DND-41 (cell line): ENCODE measurements around the gene VIL1.

Source experiments
- ATAC-seq: fragments of 200-7000 bp; cut with Tn5 transposase; 3 replicates; pipeline ENCODE4 v1.9.1; 2021; ENCODE audit warnings: low read depth; ENCODE audit not compliant: insufficient read depth
- DNase-seq: peaks from one replicate; pipeline ENCODE4 v3.0.0-alpha.2; 2020
- H2AFZ ChIP-seq: 2 replicates; pipeline ENCODE4 v1.6.0; 2012; ENCODE audit warnings: low read depth, low read length
- H3K27ac ChIP-seq: 2 replicates; pipeline ENCODE4 v1.5.1; 2012; ENCODE audit warnings: low read length, inconsistent platforms
- H3K27me3 ChIP-seq: fragments of 200-600 bp; sonication (generic); 2 replicates; pipeline ENCODE4 v1.6.0; 2012; ENCODE audit warnings: low read length, mild to moderate bottlenecking, inconsistent platforms; ENCODE audit not compliant: insufficient read depth, poor library complexity
- H3K36me3 ChIP-seq: 2 replicates; pipeline ENCODE4 v1.5.1; 2012; ENCODE audit warnings: low read length, inconsistent platforms; ENCODE audit not compliant: insufficient read depth
- H3K4me1 ChIP-seq: 2 replicates; pipeline ENCODE4 v1.5.1; 2012; ENCODE audit warnings: mild to moderate bottlenecking, low read length; ENCODE audit not compliant: insufficient read depth
- H3K4me2 ChIP-seq: 2 replicates; pipeline ENCODE4 v1.6.0; 2012; ENCODE audit warnings: mild to moderate bottlenecking, moderate library complexity, low read length, inconsistent platforms; ENCODE audit not compliant: insufficient read depth
- H3K4me3 ChIP-seq, 2 experiments: fragments of 200-600 bp in 1 of 2; shearing (Covaris generic) in 1 of 2; 2 replicates each; pipeline ENCODE4 v1.5.1; 2012 to 2016; ENCODE audit warnings: inconsistent platforms in 2 of 2, low read length in 2 of 2, mild to moderate bottlenecking in 2 of 2, low read depth in 1 of 2, moderate library complexity in 1 of 2
- H3K79me2 ChIP-seq: 2 replicates; pipeline ENCODE4 v1.6.0; 2012; ENCODE audit warnings: low read length, inconsistent platforms; ENCODE audit not compliant: insufficient read depth
- H3K9ac ChIP-seq: 2 replicates; pipeline ENCODE4 v1.6.0; 2012; ENCODE audit warnings: low read depth, mild to moderate bottlenecking, inconsistent platforms, low read length, moderate library complexity
- H3K9me3 ChIP-seq: 2 replicates; pipeline ENCODE4 v1.5.1; 2012; ENCODE audit warnings: low read length, moderate library complexity, mild to moderate bottlenecking, inconsistent platforms; ENCODE audit not compliant: insufficient read depth, severe bottlenecking
- H4K20me1 ChIP-seq: 2 replicates; pipeline ENCODE4 v1.6.0; 2012; ENCODE audit warnings: low read length; ENCODE audit not compliant: insufficient read depth
- EZH2 ChIP-seq: IDR thresholded peaks from 3 replicates; pipeline ENCODE4 v1.6.1; 2012; ENCODE audit warnings: borderline replicate concordance, low read depth, mild to moderate bottlenecking, moderate library complexity, low read length, inconsistent platforms; ENCODE audit not compliant: severe bottlenecking
- TF ChIP-seq, protein P1 (sequence below): IDR thresholded peaks from 2 replicates; pipeline ENCODE4 v1.5.1; 2012; ENCODE audit warnings: borderline replicate concordance, low read length, moderate library complexity, mild to moderate bottlenecking; ENCODE audit not compliant: poor library complexity, severe bottlenecking; ENCODE audit errors: extremely low read depth

VIL1 gene

DNA sequence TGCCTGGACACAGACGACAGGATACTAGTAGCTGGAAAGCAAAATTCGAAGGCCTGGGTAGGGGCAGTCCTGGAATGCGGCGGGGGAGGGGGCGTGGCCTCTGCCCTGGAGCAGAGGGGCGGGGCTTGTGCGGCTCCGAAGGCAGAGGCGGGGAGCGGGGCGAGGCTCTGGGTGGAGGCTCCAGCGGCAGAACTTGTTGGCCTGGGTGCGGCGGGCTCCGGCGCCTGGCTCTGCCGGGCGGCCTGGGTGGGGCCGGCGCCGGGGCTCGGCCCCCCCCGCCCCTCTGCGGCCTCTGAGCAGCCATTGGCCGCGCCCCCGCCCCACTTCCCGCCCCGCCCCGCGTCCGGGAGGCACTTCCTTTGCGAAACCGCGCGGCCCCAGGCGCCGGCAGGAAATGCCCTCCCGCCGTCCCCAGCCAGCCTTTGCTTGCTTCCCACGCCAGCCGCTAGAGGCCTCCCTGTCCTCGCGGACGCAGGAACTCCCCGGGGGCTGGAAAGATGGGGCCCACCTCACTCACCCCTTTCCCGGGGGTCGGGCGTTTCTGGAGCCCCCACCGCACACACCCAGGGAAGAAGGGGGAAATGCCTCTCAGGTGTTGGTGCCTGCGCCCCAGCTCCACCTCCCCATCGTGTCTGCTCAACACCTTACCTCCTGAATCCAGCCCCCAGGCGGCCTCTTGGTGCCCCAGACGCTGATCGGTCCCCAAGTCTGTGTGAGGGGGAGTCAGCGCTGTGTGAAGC is 12.5 kb upstream of the VIL1 start:
- Histone ChIP-seq H3K9ac (peak overlapping the region; percentile 66), H2AFZ (peak overlapping the region; percentile 72), H4K20me1 (peaks cover 16% of the 10 kb centered on the region), H3K36me3 (peaks cover 36% of the 10 kb centered on the region), H3K9me3 (no peaks in the 10 kb centered on the region), H3K4me1 (peaks cover 52% of the 10 kb centered on the region), H3K79me2 (peaks cover 17% of the 10 kb centered on the region), H3K27me3 (no peaks in the 10 kb centered on the region), H3K27ac (peak overlapping the region; percentile 89), H3K4me3 (peak overlapping the region; percentile 25 to 68; a peak in 3 of 4 replicates), H3K4me2 (peak overlapping the region; percentile 98)
- DNase-seq, result peak; percentile 97
- TF ChIP-seq EZH2, result no peak
- TF ChIP-seq, protein P1, sequence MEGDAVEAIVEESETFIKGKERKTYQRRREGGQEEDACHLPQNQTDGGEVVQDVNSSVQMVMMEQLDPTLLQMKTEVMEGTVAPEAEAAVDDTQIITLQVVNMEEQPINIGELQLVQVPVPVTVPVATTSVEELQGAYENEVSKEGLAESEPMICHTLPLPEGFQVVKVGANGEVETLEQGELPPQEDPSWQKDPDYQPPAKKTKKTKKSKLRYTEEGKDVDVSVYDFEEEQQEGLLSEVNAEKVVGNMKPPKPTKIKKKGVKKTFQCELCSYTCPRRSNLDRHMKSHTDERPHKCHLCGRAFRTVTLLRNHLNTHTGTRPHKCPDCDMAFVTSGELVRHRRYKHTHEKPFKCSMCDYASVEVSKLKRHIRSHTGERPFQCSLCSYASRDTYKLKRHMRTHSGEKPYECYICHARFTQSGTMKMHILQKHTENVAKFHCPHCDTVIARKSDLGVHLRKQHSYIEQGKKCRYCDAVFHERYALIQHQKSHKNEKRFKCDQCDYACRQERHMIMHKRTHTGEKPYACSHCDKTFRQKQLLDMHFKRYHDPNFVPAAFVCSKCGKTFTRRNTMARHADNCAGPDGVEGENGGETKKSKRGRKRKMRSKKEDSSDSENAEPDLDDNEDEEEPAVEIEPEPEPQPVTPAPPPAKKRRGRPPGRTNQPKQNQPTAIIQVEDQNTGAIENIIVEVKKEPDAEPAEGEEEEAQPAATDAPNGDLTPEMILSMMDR, result peak; percentile 87
- peak; percentile 79 for ATAC-seq

DNA sequence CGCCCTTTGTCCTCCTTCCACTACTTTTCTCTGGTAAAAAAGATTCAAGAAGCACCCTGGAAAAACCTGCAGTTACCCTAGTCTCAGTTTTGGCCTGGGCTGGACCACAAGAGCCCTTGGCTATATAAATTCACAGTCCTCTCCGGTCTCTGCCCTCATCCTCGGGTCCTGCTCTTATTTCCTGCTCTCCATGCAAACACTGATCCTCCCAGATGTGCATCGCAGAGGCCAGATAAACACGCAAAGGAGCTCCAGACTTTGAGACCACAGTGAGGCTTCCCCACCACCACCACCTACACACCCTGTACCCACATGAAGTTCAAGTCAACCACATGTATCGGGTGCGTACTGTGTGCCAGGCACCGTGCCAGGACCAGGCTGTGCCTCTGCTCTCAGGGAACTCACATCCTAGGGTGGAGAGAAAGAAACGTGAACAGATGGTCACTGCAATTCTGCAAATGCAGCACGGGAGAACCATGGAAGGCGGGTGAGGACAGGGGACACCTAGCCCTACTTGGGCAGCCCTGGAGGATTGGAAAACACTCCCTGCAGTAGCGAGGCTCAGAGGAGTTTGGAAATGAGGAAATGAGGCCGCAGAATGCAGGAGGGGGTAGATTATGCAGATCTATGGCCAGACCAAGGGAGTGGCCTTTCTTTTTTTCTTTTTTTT is 11.8 kb upstream of the VIL1 start:
- Histone ChIP-seq H3K4me1 (peaks cover 46% of the 10 kb centered on the region), H3K27ac (peak overlapping the region; percentile 79), H4K20me1 (peaks cover 9% of the 10 kb centered on the region; the same call in 1 of the 2 replicates), H2AFZ (peak overlapping the region; percentile 69), H3K4me3 (peak overlapping the region; percentile 18 to 68; a peak in 3 of 4 replicates), H3K27me3 (no peaks in the 10 kb centered on the region), H3K9ac (peak overlapping the region; percentile 66), H3K9me3 (no peaks in the 10 kb centered on the region), H3K4me2 (peak overlapping the region; percentile 98), H3K36me3 (peaks cover 29% of the 10 kb centered on the region), H3K79me2 (peaks cover 10% of the 10 kb centered on the region; the same call in 1 of the 2 replicates)
- DNase-seq, result peak; percentile 78
- TF ChIP-seq, protein P1, result no peak
- no peak for TF ChIP-seq EZH2
- peak; percentile 45 for ATAC-seq

DNA sequence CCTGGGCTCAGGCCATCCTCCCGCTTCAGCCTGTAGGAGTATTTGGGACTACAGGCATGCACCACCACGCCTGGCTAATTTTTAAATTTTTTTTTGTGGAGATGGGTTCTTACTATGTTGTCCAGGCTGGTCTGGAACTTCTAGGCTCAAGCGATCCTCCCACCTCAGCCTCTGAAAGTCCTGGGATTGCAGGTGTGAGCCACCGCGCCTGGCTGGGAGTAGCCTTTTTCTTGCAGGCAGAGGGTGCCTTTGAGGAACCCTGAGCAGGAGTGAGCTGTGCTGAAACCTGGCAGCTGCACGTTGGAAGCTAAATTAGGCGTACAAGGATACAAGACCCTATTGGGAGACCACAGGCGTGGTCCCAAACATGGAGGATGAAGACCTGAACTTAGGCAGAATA is 11.2 kb upstream of the VIL1 start:
- H3K4me2 ChIP-seq, result no peak overlapping the region
- no peaks in the 10 kb centered on the region for H3K27me3 ChIP-seq
- peaks cover 6% of the 10 kb centered on the region; the same call in 1 of the 2 replicates for H4K20me1 ChIP-seq
- no peaks in the 10 kb centered on the region for H3K9me3 ChIP-seq
- peaks cover 22% of the 10 kb centered on the region for H3K36me3 ChIP-seq
- H3K9ac ChIP-seq, result no peak overlapping the region
- no peak overlapping the region for H2AFZ ChIP-seq
- peaks cover 3% of the 10 kb centered on the region; the same call in 1 of the 2 replicates for H3K79me2 ChIP-seq
- H3K4me3 ChIP-seq, result no peak overlapping the region
- H3K4me1 ChIP-seq, result peaks cover 39% of the 10 kb centered on the region
- no peak for TF ChIP-seq EZH2
- TF ChIP-seq, protein P1, result no peak
- no peak overlapping the region for H3K27ac ChIP-seq
- DNase-seq (no peak), ATAC-seq (no peak)
